Memory B cell (primary cell): ENCODE results near the gene DHCR7.
A peak's percentile ranks its signal among the peaks of the same experiment; 100 is the strongest.

ENCODE experiments used
- ATAC-seq: fragments of 150-1000 bp; cut with Tn5 transposase; 2 replicates; pipeline ENCODE4 v1.10.0; 2021; ENCODE audit warnings: low read depth, mild to moderate bottlenecking, moderate library complexity
- DNase-seq, 2 donors: peaks; one replicate each; pipeline ENCODE4 v3.0.0; 2022; ENCODE audit warnings: low spot score in 2 of 2
- H3K27ac Mint-ChIP-seq: one replicate; pipeline ENCODE4 v1.8.0; 2022; ENCODE audit warnings: mild to moderate bottlenecking, moderate library complexity, mixed read lengths
- H3K27me3 Mint-ChIP-seq: one replicate; pipeline ENCODE4 v1.8.0; 2022; ENCODE audit warnings: mixed read lengths
- H3K36me3 Mint-ChIP-seq: one replicate; pipeline ENCODE4 v1.8.0; 2022; ENCODE audit warnings: mild to moderate bottlenecking, mixed read lengths
- H3K4me1 Mint-ChIP-seq: one replicate; pipeline ENCODE4 v1.8.0; 2022; ENCODE audit warnings: mixed read lengths
- H3K4me3 Mint-ChIP-seq: one replicate; pipeline ENCODE4 v1.8.0; 2022; ENCODE audit warnings: mild to moderate bottlenecking, moderate library complexity, mixed read lengths
- H3K9me3 Mint-ChIP-seq: one replicate; pipeline ENCODE4 v1.8.0; 2022; ENCODE audit warnings: mixed read lengths

The DHCR7 gene

GRCh38 chr11:71443736-71444445 lies 4.3 kb downstream of the DHCR7 start:
- Mint-ChIP-seq H3K36me3 (peaks cover 36% of the 10 kb centered on the region), H3K4me3 (no peak overlapping the region), H3K4me1 (peaks cover 10% of the 10 kb centered on the region), H3K27me3 (no peaks in the 10 kb centered on the region), H3K9me3 (peaks cover 2% of the 10 kb centered on the region), H3K27ac (no peak overlapping the region)
- ATAC-seq (no peak), DNase-seq (no peak)

- ATAC-seq (no peak), DNase-seq (no peak)
- Mint-ChIP-seq H3K4me1 (peaks cover 10% of the 10 kb centered on the region), H3K27ac (no peak overlapping the region), H3K9me3 (peaks cover 2% of the 10 kb centered on the region), H3K4me3 (no peak overlapping the region), H3K36me3 (peaks cover 36% of the 10 kb centered on the region), H3K27me3 (no peaks in the 10 kb centered on the region)
Measured at GRCh38 chr11:71442880-71443279, 5.3 kb downstream of the DHCR7 start.

DNA sequence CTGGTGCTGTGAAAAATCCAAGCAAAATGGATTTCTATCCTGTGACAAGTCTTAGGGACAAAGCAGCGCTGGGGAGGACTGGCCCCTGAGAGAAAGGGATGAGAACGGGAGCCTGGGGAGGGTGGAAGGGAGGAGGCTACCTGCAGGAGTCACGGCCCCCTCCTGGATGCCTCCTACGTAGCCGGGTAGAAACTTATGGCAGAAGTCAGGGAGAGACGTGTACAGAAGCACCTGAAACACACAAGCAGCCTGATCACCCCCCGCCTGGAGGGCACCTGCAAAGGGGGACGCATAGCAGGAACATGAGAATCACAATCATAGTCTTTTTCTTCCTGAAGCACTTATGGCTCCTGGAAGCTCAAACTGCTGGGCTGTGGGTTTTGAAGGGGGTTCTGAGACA lies 6.1 kb downstream of the DHCR7 start:
- Mint-ChIP-seq H3K4me1 (peaks cover 5% of the 10 kb centered on the region), H3K9me3 (peaks cover 2% of the 10 kb centered on the region), H3K27ac (no peak overlapping the region), H3K27me3 (no peaks in the 10 kb centered on the region), H3K4me3 (no peak overlapping the region), H3K36me3 (peaks cover 40% of the 10 kb centered on the region)
- ATAC-seq (no peak), DNase-seq (no peak)

- peaks cover 2% of the 10 kb centered on the region for H3K9me3 Mint-ChIP-seq
- ATAC-seq (no peak), DNase-seq (no peak)
- H3K27me3 Mint-ChIP-seq, result no peaks in the 10 kb centered on the region
- no peak overlapping the region for H3K4me3 Mint-ChIP-seq
- peaks cover 39% of the 10 kb centered on the region for H3K36me3 Mint-ChIP-seq
- H3K27ac Mint-ChIP-seq, result no peak overlapping the region
- H3K4me1 Mint-ChIP-seq, result peaks cover 2% of the 10 kb centered on the region
Measured at GRCh38 chr11:71441251-71441650, 6.9 kb downstream of the DHCR7 start.

GRCh38 chr11:71440021-71440755 lies 8.0 kb downstream of the DHCR7 start:
- ATAC-seq, result no peak
- peaks cover 31% of the 10 kb centered on the region for H3K36me3 Mint-ChIP-seq
- DNase-seq, result no peak
- no peaks in the 10 kb centered on the region for H3K27me3 Mint-ChIP-seq
- H3K4me3 Mint-ChIP-seq, result no peak overlapping the region
- H3K4me1 Mint-ChIP-seq, result peaks cover 2% of the 10 kb centered on the region
- peak overlapping the region; percentile 60 for H3K27ac Mint-ChIP-seq
- no peaks in the 10 kb centered on the region for H3K9me3 Mint-ChIP-seq

- Mint-ChIP-seq H3K27me3 (no peaks in the 10 kb centered on the region), H3K36me3 (peaks cover 36% of the 10 kb centered on the region), H3K4me1 (peaks cover 2% of the 10 kb centered on the region), H3K27ac (no peak overlapping the region), H3K4me3 (no peak overlapping the region), H3K9me3 (no peaks in the 10 kb centered on the region)
- ATAC-seq (no peak), DNase-seq (no peak)
Measured at GRCh38 chr11:71438650-71439049, 9.5 kb downstream of the DHCR7 start.

DNA sequence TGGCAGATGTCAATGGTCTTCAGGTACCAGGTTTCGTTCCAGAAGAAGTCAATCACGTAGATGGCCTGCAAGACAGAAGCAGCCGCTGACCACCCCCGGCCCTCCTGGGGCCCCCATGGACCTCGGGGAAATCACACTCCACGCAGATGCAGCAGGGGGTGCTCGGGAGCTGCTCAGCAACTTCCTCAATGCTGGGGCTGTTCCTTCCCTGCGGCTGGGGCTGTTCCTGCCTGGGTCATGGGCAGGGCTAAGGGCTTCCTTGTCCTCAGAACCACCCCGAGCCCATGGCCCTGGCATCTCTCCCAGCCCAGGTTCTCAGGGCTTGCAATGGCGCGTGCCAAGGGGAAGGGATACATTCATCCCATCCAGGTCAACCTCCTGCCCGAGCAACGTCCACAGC lies 10.3 kb downstream of the DHCR7 start:
- Mint-ChIP-seq H3K27me3 (no peaks in the 10 kb centered on the region), H3K27ac (no peak overlapping the region), H3K4me1 (peaks cover 5% of the 10 kb centered on the region), H3K9me3 (no peaks in the 10 kb centered on the region), H3K36me3 (peaks cover 35% of the 10 kb centered on the region), H3K4me3 (no peak overlapping the region)
- ATAC-seq (no peak), DNase-seq (no peak)

DNA sequence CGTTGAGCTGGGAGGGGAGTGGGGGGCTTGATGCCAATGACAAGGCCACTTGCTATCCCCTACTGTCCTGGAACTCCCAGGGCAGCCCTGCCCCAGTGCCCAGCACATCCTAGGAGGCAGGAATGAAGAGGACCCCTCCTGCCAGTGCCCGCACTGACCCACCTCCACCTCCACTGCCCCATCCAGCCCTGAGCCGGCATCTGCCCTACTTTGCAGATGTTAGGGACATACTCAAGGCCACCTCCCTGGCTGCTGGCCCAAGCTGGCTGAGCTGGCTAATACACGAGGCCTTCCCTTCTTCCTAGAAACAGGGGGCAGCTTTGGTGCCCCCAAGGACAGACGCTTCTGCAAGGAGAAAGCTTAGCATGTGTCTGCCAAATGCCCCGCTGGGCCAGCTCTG lies 10.8 kb downstream of the DHCR7 start:
- Mint-ChIP-seq H3K27me3 (no peaks in the 10 kb centered on the region), H3K27ac (no peak overlapping the region), H3K9me3 (no peaks in the 10 kb centered on the region), H3K36me3 (peaks cover 31% of the 10 kb centered on the region), H3K4me3 (no peak overlapping the region), H3K4me1 (peaks cover 5% of the 10 kb centered on the region)
- ATAC-seq (no peak), DNase-seq (no peak)

DNA sequence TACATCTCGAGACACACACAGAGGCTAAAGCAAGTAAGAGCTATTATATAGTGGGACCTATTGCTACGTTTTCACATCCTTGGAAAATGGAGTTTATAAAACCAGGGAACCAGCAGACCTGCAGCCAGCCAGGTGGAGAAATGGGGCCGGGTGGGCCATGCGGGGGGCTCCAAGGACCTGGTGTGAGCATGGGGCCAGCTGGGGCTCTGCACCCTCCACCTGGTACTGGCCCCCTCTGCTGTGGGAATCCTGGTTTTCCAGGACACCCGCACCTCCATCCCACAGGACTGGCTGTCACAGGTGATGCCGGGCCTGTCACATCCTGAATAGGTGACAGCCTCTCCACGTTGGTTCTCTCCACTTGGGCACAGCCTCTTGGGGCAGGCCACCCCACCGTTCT lies 11.3 kb downstream of the DHCR7 start:
- Mint-ChIP-seq H3K27me3 (no peaks in the 10 kb centered on the region), H3K36me3 (peaks cover 27% of the 10 kb centered on the region), H3K4me3 (no peak overlapping the region), H3K9me3 (no peaks in the 10 kb centered on the region), H3K4me1 (peaks cover 5% of the 10 kb centered on the region), H3K27ac (no peak overlapping the region)
- DNase-seq (no peak), ATAC-seq (no peak)

- Mint-ChIP-seq H3K36me3 (peaks cover 22% of the 10 kb centered on the region), H3K27me3 (no peaks in the 10 kb centered on the region), H3K4me1 (peaks cover 5% of the 10 kb centered on the region), H3K9me3 (no peaks in the 10 kb centered on the region), H3K4me3 (no peak overlapping the region), H3K27ac (no peak overlapping the region)
- DNase-seq (no peak), ATAC-seq (no peak)
Measured at GRCh38 chr11:71435278-71435951, 12.8 kb downstream of the DHCR7 start.

GRCh38 chr11:71434576-71435130 lies 13.5 kb downstream of the DHCR7 start:
- Mint-ChIP-seq H3K4me3 (no peak overlapping the region), H3K36me3 (peaks cover 15% of the 10 kb centered on the region), H3K27ac (no peak overlapping the region), H3K4me1 (peaks cover 3% of the 10 kb centered on the region), H3K27me3 (no peaks in the 10 kb centered on the region), H3K9me3 (no peaks in the 10 kb centered on the region)
- DNase-seq (no peak), ATAC-seq (no peak)

DNA sequence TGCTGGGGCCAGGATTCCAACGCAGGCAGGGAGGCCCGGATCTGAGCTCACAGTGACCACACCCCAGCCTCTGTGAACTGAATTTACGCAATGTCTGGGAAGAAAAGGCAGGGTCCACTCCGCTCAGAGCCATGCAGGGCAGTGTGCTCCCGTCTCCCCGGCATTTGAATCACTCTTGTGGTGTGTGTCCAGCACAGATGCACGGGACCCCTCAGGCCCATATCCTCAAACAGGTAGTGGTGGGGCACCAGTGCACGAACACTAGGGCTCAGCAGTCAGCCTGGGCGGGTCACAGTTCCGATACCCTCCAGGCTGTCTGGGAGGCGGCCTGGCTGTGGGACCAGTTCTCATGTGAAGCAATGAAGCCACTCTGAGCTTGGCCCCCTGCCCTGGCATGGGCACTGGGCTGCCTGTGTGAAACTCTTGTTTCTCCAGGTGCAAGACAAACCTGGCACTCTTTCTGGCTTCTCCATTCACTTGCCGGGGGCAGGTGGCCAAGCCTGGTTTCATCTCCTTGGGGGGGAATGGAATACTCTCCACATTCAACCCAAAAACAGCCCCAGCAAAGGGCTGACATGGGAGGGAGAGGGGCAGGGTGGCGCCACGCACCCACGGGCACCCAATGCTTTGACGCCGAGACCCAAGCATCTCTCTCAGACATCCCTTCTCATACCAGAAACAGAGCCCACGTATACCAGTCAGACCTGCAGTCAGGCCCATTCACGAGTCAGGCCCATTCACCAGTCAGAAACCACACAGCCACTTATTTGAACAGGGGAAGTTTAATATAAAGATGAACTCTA lies 14.3 kb downstream of the DHCR7 start:
- no peak for ATAC-seq
- H3K27me3 Mint-ChIP-seq, result no peaks in the 10 kb centered on the region
- no peak overlapping the region for H3K4me3 Mint-ChIP-seq
- H3K9me3 Mint-ChIP-seq, result no peaks in the 10 kb centered on the region
- H3K4me1 Mint-ChIP-seq, result peaks cover 3% of the 10 kb centered on the region
- DNase-seq, result no peak
- H3K27ac Mint-ChIP-seq, result no peak overlapping the region
- H3K36me3 Mint-ChIP-seq, result peaks cover 15% of the 10 kb centered on the region

- Mint-ChIP-seq H3K36me3 (peaks cover 15% of the 10 kb centered on the region), H3K9me3 (no peaks in the 10 kb centered on the region), H3K27ac (no peak overlapping the region), H3K4me1 (peaks cover 3% of the 10 kb centered on the region), H3K27me3 (no peaks in the 10 kb centered on the region), H3K4me3 (no peak overlapping the region)
- DNase-seq, result no peak
- ATAC-seq, result no peak
Measured at GRCh38 chr11:71432761-71433647, 15.2 kb downstream of the DHCR7 start.
